Neural cell (in vitro differentiated cells): ENCODE measurements around the gene RBBP7. TPM values are rescaled to one million over a fixed set of nuclear protein-coding genes. Genes with fewer than 3 reads are reported as not detected.

Experiments
- H2AFZ ChIP-seq: fragments of 200-600, 300-800 bp; sonication (generic), shearing (Covaris generic); 2 replicates; pipeline ENCODE4 v1.6.0; 2014; ENCODE audit warnings: low read depth, mild to moderate bottlenecking, antibody characterized with exemption, low read length, moderate library complexity
- H3F3A ChIP-seq: fragments of 200-600 bp; shearing (Covaris generic); 2 replicates; pipeline ENCODE4 v1.6.1; 2016; ENCODE audit warnings: mild to moderate bottlenecking, moderate library complexity, mixed read lengths, antibody characterized with exemption, low read length; ENCODE audit not compliant: insufficient read depth, poor library complexity, severe bottlenecking
- H3K27ac ChIP-seq: fragments of 200-600, 300-800 bp; sonication (generic), shearing (Covaris generic); 2 replicates; pipeline ENCODE4 v1.5.1; 2014; ENCODE audit warnings: mild to moderate bottlenecking, low read length, moderate library complexity
- H3K27me3 ChIP-seq: fragments of 300-800, 200-600 bp; sonication (generic), shearing (Covaris generic); 2 replicates; pipeline ENCODE4 v1.6.0; 2014; ENCODE audit warnings: mild to moderate bottlenecking, low read depth, low read length, moderate library complexity; ENCODE audit not compliant: insufficient read depth
- H3K36me3 ChIP-seq: fragments of 300-800, 200-600 bp; sonication (generic), shearing (Covaris generic); 2 replicates; pipeline ENCODE4 v1.5.1; 2014; ENCODE audit warnings: mild to moderate bottlenecking, antibody characterized with exemption, low read length, moderate library complexity; ENCODE audit not compliant: insufficient read depth
- H3K4me2 ChIP-seq: fragments of 300-800, 200-600 bp; sonication (generic), shearing (Covaris generic); 2 replicates; pipeline ENCODE4 v1.6.0; 2014; ENCODE audit warnings: mild to moderate bottlenecking, low read length
- H3K4me3 ChIP-seq: fragments of 300-800, 200-600 bp; sonication (generic), shearing (Covaris generic); 2 replicates; pipeline ENCODE4 v1.5.1; 2014; ENCODE audit warnings: mild to moderate bottlenecking, low read length, moderate library complexity
- H3K79me2 ChIP-seq: fragments of 200-600 bp; shearing (Covaris generic); replicated peaks from 2 replicates; pipeline ENCODE4 v1.6.0; 2014; ENCODE audit warnings: mild to moderate bottlenecking, low read length, moderate library complexity; ENCODE audit not compliant: insufficient read depth
- H3K9ac ChIP-seq: fragments of 300-800, 200-600 bp; sonication (generic), shearing (Covaris generic); 2 replicates; pipeline ENCODE4 v1.6.1; 2016; ENCODE audit warnings: mild to moderate bottlenecking, low read length, mixed read lengths
- H3K9me2 ChIP-seq: fragments of 200-600 bp; shearing (Covaris generic); 2 replicates; pipeline ENCODE4 v1.6.1; 2016; ENCODE audit warnings: mild to moderate bottlenecking, low read length, mixed read lengths; ENCODE audit not compliant: insufficient read depth
- H3K9me3 ChIP-seq: fragments of 200-600, 300-800 bp; sonication (generic), shearing (Covaris generic); 2 replicates; pipeline ENCODE4 v1.6.1; 2016; ENCODE audit warnings: mild to moderate bottlenecking, mixed run types, low read length, moderate library complexity, mixed read lengths
- H4K20me1 ChIP-seq: fragments of 200-600 bp; shearing (Covaris generic); 2 replicates; pipeline ENCODE4 v1.6.1; 2016; ENCODE audit warnings: mild to moderate bottlenecking, mixed run types; ENCODE audit not compliant: insufficient read depth
- CTCF ChIP-seq: fragments of 450-650 bp; IDR thresholded peaks from 2 replicates; pipeline ENCODE4 v1.5.1; 2014; ENCODE audit warnings: antibody characterized with exemption, mild to moderate bottlenecking, moderate library complexity; ENCODE audit not compliant: poor library complexity, severe bottlenecking
- EP300 ChIP-seq: fragments of 450-650 bp; conservative IDR thresholded peaks from 2 replicates; pipeline ENCODE4 v1.6.1; 2014; ENCODE audit warnings: antibody characterized with exemption, mild to moderate bottlenecking, moderate library complexity; ENCODE audit not compliant: poor library complexity, severe bottlenecking
- EZH2 ChIP-seq: fragments of 200-600, 300-800 bp; shearing (Covaris generic), sonication (generic); IDR thresholded peaks from 2 replicates; pipeline ENCODE4 v1.6.1; 2014; ENCODE audit warnings: antibody characterized with exemption, low read length, borderline replicate concordance, mild to moderate bottlenecking; ENCODE audit not compliant: insufficient read depth, poor library complexity, severe bottlenecking
- MXI1 ChIP-seq: fragments of 450-650 bp; conservative IDR thresholded peaks from 2 replicates; pipeline ENCODE4 v1.6.1; 2014; ENCODE audit warnings: antibody characterized with exemption, mild to moderate bottlenecking; ENCODE audit not compliant: poor library complexity, severe bottlenecking
- POLR2AphosphoS5 ChIP-seq: IDR thresholded peaks from 2 replicates; pipeline ENCODE4 v1.6.1; 2012
- RAD21 ChIP-seq: fragments of 450-650 bp; conservative IDR thresholded peaks from 2 replicates; pipeline ENCODE4 v1.6.1; 2014; ENCODE audit warnings: antibody characterized with exemption, mild to moderate bottlenecking, moderate library complexity
- REST ChIP-seq: IDR thresholded peaks from 2 replicates; pipeline ENCODE4 v1.6.1; 2012; ENCODE audit warnings: borderline replicate concordance
- SMC3 ChIP-seq: fragments of 450-650 bp; conservative IDR thresholded peaks from 2 replicates; pipeline ENCODE4 v1.6.1; 2014; ENCODE audit warnings: antibody characterized with exemption, mild to moderate bottlenecking, moderate library complexity; ENCODE audit not compliant: poor library complexity
- TAF1 ChIP-seq: IDR thresholded peaks from 2 replicates; pipeline ENCODE4 v1.6.1; 2012; ENCODE audit warnings: low read depth
- polyA plus RNA-seq: library from polyadenylated mRNA; depleted of rRNA; stranded (reverse); fragments of >200 nt; gene quantifications from 2 replicates; pipeline ENCODE4 v1.2.3, GENCODE V29; 2014

RBBP7 gene
- polyA plus RNA-seq, 1 donor from 2014 or later, result 204 TPM

GRCh38 chrX:16825264-16826035, 44.7 kb downstream of the RBBP7 start:
- H3K4me2 ChIP-seq, result no peak overlapping the region
- TF ChIP-seq EZH2, result no peak
- H3K9me3 ChIP-seq, result no peaks in the 10 kb centered on the region
- H3K9ac ChIP-seq, result no peak overlapping the region
- H3K36me3 ChIP-seq, result no peaks in the 10 kb centered on the region
- H3K79me2 ChIP-seq, result no peaks in the 10 kb centered on the region
- H3F3A ChIP-seq, result no peaks in the 10 kb centered on the region
- no peaks in the 10 kb centered on the region for H3K9me2 ChIP-seq
- H3K4me3 ChIP-seq, result no peak overlapping the region
- no peaks in the 10 kb centered on the region for H4K20me1 ChIP-seq
- no peak overlapping the region for H2AFZ ChIP-seq
- H3K27ac ChIP-seq, result no peak overlapping the region
- H3K27me3 ChIP-seq, result no peaks in the 10 kb centered on the region

- Histone ChIP-seq H3K27me3 (no peaks in the 10 kb centered on the region), H3K9me2 (no peaks in the 10 kb centered on the region), H3K4me2 (no peak overlapping the region), H3F3A (no peaks in the 10 kb centered on the region), H3K36me3 (no peaks in the 10 kb centered on the region), H3K79me2 (no peaks in the 10 kb centered on the region), H3K9ac (no peak overlapping the region), H2AFZ (no peak overlapping the region), H3K4me3 (no peak overlapping the region), H4K20me1 (no peaks in the 10 kb centered on the region), H3K27ac (no peak overlapping the region), H3K9me3 (no peaks in the 10 kb centered on the region)
- TF ChIP-seq REST (no peak), POLR2AphosphoS5 (no peak), TAF1 (no peak), EP300 (no peak), MXI1 (no peak), SMC3 (no peak), RAD21 (no peak), EZH2 (no peak), CTCF (no peak)
Observed at GRCh38 chrX:16822723-16823122, 47.4 kb downstream of the RBBP7 start.
